Stimulated activated CD8-positive, alpha-beta memory T cell treated with anti-CD3 and anti-CD28 coated beads, Interleukin-2, amount 100 ng/mL, for 48 hours (primary cell): ENCODE results near the gene JAK1.
A peak's percentile ranks its signal among the peaks of the same experiment; 100 is the strongest.
"Not testable (repeated sequence)": the region's sequence is repeated elsewhere in the genome, so short reads cannot be mapped to it uniquely, and the experiment has no call there.

Experiments
- DNase-seq, 2 donors: peaks; one replicate each; pipeline ENCODE4 v3.0.0-alpha.2; 2020; ENCODE audit warnings: low read depth in 2 of 2

The JAK1 gene

DNA sequence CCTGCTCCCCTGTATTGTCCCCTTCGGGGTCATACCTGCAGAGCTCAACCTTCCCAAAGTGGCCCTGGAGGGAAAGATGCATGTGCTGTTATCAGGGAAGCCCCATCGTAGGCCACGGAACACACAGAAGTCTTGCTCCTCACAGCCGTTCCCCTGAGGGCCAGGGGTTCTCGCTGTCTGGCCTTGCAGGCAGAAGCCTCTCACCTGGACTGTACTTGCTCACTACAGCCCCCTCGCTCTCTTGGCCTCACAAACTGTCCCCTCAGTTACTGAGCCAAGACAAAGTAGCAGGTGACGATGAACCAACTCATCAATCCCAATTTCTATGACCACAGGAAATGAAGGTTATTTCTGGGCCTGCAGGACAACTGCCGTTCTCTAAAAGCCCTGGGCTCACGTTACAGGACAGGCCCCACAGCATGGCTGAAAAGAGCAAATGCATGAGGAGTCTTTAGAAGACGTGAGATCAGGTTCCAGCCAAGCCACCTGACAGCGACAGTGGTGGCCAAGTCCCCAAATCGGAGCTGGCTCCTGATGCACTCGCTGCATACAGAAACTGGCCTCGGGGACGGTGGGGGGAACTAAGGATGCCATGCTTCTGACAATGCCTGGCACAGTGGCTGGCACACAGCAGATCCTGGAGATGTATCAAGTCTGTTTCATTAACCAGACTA is 126.5 kb downstream of the JAK1 start:
- DNase-seq = no peak

DNA sequence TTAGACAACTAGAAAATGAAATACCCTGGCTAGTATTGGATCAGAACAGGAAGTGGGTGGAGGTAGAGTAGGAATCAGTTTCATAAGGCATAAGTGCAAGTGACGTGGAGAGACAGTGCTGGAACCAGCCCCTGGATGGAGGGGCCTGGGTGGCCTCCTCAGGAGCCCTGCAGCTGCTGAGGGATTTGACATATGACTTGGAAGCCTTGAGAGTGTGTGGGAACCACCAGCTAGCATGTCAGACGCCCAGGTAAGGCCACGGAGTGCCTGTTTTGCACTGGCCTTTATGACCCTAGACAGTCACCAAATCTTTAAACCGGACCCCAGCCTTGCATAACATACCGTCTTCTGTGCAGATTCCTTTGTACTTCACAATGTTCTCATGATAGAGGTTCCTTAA is 127.1 kb downstream of the JAK1 start:
- DNase-seq = no peak

DNA sequence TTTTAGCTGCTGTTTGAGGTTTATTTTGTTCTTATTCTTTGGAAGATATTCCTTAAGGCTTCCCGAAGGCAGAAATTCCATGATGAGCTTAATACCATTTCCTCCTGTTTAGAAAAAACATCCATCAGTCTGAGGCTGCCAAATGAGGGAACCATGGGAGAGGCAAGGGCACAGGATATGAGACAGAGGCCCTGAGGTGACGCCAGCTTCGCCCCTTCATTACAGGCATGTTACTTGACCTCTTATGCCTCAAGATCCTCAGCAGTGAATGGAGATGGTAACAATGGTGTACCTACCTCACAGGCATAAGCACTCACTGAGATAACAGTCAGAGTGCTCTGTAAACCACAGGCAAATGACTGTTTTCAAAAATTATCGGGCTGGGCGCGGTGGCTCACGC is 127.9 kb downstream of the JAK1 start:
- no peak for DNase-seq

DNA sequence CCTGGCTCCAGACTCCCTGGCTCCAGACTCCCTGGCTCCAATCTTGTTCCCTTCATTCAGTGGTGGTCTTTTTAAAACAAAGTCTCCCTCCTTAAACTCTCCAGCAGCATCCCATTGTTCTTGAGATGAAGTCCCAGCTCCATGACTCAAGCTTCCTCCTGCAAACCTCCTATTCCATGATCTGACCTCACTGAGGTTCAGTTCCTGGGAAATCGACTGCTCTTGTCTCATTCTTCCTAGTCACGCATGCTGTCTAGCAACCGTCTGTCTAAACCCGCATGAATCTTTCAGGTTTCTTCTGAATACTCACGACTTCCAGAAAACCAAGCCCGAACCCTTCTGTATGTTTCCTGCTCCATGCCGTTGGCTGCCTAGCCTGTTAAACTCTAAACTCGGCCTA is 129.5 kb downstream of the JAK1 start:
- DNase-seq = no peak

DNA sequence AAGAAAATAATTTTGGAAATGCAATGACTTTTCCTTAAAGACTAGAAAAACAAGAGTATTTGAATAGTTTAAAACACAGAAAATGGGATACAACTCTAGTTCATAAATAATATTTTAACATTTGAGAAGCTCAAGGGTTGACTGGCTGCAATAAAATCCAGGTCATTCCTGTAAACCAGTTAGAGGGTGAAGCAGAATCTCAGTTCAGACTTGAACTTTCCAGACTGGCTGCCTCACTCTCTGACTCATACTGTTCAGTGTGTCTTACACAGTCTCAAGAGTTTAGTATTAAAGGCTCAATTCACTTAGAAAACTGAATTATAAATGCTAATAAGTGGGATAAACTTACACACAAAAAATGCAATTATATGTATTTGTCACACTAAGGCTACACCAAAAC is 131.6 kb downstream of the JAK1 start:
- DNase-seq = no peak

DNA sequence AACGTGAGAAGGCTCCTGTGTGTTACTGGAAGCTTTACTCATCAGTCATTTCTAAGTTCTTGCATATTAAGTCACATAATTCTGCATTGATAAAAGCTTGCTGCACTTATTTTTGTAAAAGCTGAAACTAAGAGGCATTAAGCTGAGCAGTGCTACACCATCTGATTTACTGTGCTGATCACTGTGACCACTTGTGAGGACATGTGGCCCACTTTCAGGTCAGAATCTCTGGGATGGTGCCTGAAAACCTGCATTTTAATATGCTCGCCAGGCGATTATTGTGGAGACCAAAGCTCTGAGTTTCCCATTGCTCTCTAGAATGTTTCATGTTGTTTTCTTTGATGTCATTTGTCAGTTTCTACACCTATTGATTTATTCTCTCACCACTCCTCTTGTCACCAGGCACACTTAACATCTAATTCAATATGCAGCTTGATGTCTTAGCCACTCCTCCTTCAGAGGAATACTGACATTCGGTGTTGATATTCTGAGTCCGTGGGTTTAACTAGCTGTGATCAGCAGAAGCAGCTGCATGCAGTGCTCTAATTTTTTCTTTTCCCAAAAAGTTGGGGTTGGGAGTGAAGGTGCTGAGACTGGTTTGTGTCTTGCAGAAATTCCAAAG is 136.2 kb downstream of the JAK1 start:
- DNase-seq = no peak

DNA sequence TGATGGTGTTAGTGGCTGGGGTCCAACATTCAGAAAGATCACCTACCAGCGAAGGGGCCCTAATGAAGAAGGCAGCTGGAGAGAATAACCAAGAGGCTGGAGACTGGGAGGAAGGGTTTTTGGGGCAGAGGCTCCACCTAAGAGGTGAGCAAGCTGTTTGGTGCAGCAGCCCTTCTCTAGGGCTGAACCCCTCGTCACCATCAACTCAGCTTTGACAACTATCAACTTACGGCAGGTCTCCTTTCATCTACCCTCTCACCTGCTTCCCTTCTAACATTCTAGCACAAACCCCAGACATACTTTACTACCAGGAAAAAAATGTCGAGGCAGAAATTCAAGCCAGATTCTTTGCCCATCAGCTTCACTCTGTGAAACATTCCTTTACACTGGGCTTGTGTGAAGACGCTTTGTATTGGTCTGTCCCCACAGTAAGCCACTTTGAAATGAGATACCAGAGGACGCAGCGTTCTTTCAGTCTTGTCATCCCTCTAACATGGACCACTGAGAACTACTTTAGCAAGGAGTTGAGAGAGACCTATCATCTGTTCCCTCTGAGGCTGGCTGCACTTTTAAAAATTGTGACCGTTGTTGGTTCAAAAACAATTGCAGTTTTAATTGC is 136.8 kb downstream of the JAK1 start:
- DNase-seq = no peak

DNA sequence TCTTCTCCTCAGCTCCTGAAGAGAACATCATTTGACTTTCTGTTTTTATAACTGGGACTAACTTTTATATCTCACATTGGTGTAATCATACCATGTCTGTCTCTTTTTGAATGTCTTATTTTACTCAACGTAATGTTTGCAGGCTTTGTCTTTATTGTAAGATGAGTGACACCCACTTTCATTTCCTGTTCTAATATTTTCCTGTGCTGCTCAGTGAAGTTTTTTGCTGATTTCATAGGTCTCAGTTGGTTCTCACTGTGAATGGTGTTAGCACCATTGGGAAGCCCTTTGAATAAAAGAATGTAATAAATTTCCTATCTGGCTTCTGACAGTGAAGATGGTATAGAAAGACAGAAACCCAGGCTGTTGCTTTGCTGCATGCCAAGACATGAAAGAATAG is 137.5 kb downstream of the JAK1 start:
- DNase-seq = no peak

DNA sequence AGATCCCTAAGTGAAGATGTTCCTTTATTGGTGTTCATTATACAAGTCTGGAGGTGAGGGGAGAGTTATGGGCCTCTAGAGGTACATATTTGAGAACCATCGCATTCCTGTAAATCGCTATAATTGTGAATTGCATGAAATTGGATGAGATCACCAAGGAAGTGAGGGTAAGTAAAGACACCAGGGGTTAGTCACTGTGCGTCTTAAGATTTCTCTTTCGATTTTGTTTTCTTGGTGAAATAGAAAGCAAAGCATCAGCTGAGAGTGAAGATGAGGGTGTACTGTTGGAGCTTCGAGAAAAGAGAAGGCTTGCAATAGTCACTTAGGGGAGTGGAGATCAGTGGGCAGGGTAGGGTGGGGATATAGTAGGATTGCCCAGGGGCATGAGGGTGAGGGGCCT is 139.4 kb downstream of the JAK1 start:
- no peak for DNase-seq

DNA sequence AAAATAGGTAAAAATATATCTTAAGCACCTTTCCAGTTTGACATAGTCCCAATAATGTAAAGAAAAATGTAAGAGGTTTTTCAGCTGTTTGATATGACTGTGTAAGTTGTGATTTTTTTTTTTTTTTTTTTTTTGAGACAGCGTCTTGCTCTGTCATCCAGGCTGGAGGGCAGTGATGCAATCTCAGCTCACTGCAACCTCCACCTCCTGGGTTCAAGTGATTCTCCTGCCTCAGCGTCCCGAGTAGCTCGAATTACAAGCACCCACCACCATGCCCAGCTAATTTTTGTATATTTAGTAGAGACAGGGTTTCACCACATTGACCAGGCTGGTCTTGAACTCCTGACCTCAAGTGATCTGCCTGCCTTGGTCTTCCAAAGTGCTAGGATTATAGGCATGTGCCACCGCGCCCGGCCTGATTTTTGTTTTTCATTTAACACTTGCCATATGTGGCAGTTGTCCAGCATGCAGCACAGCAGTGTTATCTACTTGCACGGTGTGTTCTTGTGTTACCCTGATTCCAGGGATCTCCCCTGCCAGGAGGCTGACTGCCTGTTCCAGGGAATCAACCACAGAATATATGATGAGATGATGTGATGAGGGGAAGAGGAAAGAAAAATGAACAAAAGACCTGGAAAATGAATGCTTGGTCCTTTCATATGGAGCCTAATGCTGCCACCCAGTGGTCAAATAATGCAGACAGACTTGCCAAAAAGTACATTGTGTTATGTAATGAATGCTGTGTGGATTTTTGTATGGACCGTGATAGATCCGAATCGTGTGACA is 142.5 kb downstream of the JAK1 start:
- DNase-seq = peak; percentile 14 to 21

DNA sequence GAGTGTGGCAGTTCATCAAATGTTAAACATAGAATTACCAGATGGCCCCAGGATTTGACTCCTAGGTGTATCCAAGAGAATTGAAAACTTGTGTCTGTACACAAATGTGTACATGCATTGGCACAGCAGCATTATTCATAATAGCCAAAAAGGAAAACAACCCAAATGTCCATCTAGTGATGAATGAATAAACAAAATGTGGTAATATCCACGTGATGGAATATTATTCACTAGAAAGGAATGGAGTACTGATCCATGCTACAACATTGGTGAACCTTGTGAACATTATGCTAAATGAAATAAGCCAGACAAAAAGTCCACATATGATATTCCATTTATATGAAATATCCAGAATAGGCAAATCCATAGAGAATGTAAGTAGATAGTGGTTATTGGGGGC is 143.7 kb downstream of the JAK1 start:
- no peak for DNase-seq

DNA sequence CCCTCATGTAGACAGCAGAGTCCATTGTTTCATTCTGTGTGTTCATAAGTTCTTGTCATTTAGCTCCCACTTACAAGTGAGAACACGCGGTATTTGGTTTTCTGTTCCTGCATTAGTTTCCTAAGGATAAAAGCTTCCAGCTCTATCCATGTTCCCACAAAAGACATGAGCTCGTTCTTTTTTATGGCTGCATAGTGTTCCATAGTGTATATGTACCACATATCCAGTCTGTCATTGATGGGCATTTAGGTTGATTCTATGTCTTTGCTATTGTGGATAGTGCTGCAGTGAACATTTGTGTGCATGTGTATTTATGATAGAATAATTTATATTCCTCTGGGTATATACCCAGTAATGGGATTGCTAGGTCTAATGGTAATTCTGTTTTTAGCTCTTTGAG is 145.8 kb downstream of the JAK1 start:
- not testable (repeated sequence) for DNase-seq

DNA sequence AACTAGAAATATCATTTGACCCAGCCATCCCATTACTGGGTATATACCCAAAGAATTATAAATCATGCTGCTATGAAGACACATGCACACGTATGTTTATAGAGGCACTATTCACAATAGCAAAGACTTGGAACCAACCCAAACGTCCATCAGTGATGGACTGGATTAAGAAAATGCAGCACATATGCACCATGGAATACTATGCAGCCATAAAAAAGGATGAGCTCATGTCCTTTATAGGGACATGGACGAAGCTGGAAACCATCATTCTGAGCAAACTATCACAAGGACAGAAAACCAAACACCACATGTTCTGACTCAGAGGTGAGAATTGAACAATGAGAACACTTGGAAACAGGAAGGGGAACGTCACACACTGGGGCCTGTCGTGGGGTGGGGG is 149.0 kb downstream of the JAK1 start:
- DNase-seq = not testable (repeated sequence)

DNA sequence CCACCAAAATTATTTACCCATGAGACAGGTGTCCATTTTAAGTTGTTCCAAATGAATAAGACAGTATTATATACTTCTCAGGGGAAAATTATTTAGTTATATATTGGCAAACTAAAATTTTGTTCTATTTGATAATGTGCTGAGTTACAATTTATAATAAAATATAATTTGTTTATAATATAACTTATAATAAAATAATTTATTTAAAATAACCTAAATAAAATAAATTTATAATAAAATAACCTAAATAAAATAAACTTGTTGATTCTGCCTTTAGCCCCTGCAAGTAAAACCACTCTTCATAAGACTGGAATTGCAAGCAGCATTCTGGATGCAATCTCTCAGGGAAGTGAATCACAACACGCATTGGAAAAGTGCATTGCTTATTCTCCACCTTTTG is 151.9 kb downstream of the JAK1 start:
- no peak for DNase-seq

DNA sequence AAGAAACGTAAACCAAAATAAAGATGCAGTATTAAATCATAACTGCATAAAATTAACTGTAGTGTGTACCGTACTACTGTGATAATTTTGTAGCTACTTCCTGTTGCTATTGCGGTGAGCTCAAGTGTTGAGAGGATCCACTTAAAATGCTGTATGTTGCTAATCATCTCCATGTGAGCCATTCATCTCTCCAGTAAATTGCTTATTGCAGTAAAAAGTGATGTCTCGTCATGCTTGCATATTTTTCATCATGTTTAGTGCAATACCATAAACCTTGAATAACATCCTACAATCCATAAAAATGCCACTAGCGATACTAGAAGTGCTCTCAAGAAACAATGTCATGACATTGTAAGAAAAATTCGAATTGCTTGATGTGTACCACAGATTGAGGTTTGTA is 155.2 kb downstream of the JAK1 start:
- no peak for DNase-seq

DNA sequence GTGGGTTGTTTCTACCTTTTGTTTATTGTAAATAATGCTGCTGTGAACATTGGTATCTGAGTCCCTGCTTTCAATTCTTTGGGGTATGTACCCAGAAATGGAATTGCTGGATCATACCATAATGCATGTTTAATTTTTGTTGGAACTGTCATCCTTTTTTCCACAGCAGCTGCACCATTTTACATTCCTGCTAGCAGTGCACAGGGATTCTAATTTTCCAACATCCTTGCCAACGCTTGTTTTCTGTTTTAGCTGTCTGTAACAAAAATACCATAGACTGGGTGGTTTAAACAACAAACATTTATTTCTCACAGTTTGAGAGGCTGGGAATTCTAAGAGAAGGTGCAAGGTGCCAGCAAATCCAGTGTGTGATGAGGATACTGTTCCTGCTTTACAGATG is 156.3 kb downstream of the JAK1 start:
- no peak for DNase-seq

DNA sequence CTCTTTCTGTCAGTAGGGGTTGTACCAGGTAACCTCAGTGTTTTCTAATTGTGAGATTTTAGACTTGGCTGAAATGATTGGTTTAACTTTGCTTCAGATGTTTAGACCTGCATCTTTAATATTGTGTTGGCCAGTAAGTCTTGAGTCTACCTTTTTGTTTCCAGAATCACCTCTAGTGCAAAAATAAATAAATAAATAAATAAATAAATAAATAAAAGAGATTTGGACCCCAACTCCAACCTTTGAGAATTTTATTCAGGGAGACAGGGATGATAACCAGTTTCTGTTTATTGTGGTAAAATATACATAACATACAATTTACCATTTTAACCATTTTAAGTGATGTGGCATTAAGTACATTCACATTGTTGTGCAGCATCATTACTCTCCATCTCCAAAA is 157.0 kb downstream of the JAK1 start:
- no peak for DNase-seq

DNA sequence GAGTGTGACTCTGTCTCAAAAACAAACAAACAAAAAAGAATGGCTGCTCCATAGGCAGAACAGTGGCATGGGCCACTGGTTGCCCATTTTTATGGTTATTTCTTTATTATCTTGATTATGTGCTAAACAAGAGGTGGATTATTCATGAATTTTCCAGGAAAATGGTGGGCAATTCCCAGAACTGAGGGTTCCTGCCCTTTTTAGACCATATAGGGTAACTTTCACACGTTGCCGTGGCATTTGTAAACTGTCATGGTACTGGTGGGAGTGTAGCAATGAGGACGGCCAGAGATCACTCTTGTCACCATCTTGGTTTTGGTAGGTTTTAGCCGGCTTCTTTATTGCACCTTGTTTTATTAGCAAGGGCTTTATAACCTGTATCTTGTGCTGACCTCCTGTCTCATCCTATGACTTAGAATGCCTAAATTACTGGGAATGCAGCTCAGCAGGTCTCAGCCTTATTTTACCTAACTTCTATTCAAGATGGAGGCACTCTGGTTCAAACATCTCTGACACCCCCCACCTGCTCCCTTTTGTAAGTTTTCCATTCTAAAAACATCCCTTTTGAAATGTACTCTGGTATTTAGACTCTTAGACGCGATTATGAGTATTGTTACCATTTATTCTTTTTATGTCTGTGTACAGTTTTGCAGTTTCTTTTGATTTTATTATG is 164.4 kb downstream of the JAK1 start:
- no peak for DNase-seq

DNA sequence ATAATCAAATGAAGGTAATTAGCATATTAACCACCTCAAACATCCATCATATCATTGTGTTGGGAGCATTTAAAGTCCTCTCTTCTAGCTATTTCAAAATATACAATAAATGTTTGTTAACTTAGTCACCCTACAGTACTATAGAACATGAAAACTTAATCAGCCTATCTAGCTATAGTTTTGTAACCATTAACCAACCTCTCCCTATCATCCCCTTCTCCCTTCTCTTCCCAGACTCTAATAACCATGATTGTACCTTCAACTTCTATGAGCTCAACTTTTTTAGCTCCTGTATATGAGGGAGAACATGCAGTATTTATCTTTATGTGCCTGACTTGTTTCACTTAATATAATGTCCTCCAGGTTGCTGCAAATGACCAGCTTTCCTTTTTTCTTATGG is 167.5 kb downstream of the JAK1 start:
- DNase-seq = no peak

DNA sequence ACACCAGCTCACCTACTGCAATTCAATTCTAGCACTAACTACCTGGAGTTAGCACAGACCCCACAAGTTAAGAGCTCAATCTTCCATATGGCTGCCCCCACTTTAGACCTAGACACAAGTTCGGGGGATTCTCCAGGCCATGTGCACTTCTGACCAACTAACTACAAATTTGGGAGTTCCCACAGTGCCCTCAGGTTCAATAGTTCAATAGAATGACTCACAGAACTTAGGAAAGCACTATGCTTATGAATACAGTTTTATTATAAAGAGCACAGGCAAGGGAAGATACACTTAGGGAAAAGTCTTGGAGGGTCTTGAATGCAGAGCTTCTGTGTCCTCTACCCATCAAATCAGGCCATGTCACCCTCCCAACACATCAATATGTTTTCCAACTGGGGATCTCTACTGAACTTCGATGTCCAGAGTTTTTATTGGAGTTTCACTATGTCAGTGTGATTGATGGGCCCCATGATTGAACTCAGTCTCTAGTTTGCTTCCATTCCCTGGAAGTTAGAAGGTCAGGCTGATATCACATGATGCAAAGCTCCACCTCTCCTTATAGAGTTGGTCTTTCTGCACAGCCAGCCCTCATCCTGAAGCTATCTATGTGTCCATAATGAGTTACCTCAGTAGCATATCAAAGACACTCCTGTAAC is 175.4 kb downstream of the JAK1 start:
- DNase-seq = no peak
